Stimulated activated naive CD8-positive, alpha-beta T cell treated with anti-CD3 and anti-CD28 coated beads, Interleukin-15, amount 100 ng/mL, for 72 hours (primary cell): ENCODE measurements around the gene TEX11.
"Not testable (repeated sequence)": the region's sequence is repeated elsewhere in the genome, so short reads cannot be mapped to it uniquely, and the experiment has no call there.

Source experiments
- ATAC-seq: fragments of 150-1000 bp; cut with Tn5 transposase; 2 replicates; pipeline ENCODE4 v1.10.0; 2021; ENCODE audit warnings: mild to moderate bottlenecking, moderate library complexity
- DNase-seq, 2 donors: peaks; one replicate each; pipeline ENCODE4 v3.0.0; 2021 to 2022
- H3K27ac Mint-ChIP-seq, 2 donors: one replicate each; pipeline ENCODE4 v1.8.0; 2022; ENCODE audit warnings: mild to moderate bottlenecking in 2 of 2, mixed read lengths in 2 of 2, moderate library complexity in 2 of 2
- H3K27me3 Mint-ChIP-seq: one replicate; pipeline ENCODE4 v1.8.0; 2022; ENCODE audit warnings: mixed read lengths
- H3K4me1 Mint-ChIP-seq: one replicate; pipeline ENCODE4 v1.8.0; 2022; ENCODE audit warnings: mild to moderate bottlenecking, mixed read lengths
- H3K4me3 Mint-ChIP-seq, 2 donors: one replicate each; pipeline ENCODE4 v1.8.0; 2022; ENCODE audit warnings: mild to moderate bottlenecking in 2 of 2, mixed read lengths in 2 of 2, moderate library complexity in 1 of 2
- H3K9me3 Mint-ChIP-seq, 2 donors: one replicate each; pipeline ENCODE4 v1.8.0; 2022; ENCODE audit warnings: mixed read lengths in 2 of 2

Gene TEX11

GRCh38 chrX:70672326-70672725 lies 236.2 kb downstream of the TEX11 start:
- Mint-ChIP-seq H3K27me3 (no peaks in the 10 kb centered on the region), H3K4me3 (peak overlapping the region in 1 of 2 donors; percentile 29), H3K27ac (peak overlapping the region in 1 of 2 donors; percentile 65), H3K9me3 (peaks cover 5 to 10% of the 10 kb centered on the region in 2 donors), H3K4me1 (peaks cover 17% of the 10 kb centered on the region)
- ATAC-seq (peak; percentile 58), DNase-seq (no peak)

- H3K9me3 Mint-ChIP-seq = peaks cover 4% of the 10 kb centered on the region in 2 donors
- no peak overlapping the region for H3K27ac Mint-ChIP-seq
- no peak overlapping the region for H3K4me3 Mint-ChIP-seq
- ATAC-seq = no peak
- DNase-seq = no peak
- no peaks in the 10 kb centered on the region for H3K27me3 Mint-ChIP-seq
- H3K4me1 Mint-ChIP-seq = peaks cover 10% of the 10 kb centered on the region
Measured at GRCh38 chrX:70669120-70669519, 239.4 kb downstream of the TEX11 start.

GRCh38 chrX:70664726-70665125 lies 243.8 kb downstream of the TEX11 start:
- Mint-ChIP-seq H3K9me3 (no peaks in the 10 kb centered on the region), H3K4me3 (no peak overlapping the region), H3K27ac (no peak overlapping the region), H3K4me1 (no peaks in the 10 kb centered on the region), H3K27me3 (peaks cover 7% of the 10 kb centered on the region)
- no peak for DNase-seq
- peak; percentile 71 for ATAC-seq

- H3K4me3 Mint-ChIP-seq, H3K4me1 Mint-ChIP-seq, ATAC-seq: not testable (repeated sequence)
Measured at GRCh38 chrX:70661124-70661523, 247.4 kb downstream of the TEX11 start.

GRCh38 chrX:70657546-70657945 lies 251.0 kb downstream of the TEX11 start:
- not testable (repeated sequence) for H3K9me3 Mint-ChIP-seq, H3K4me3 Mint-ChIP-seq, H3K27me3 Mint-ChIP-seq, ATAC-seq, H3K27ac Mint-ChIP-seq, DNase-seq
- H3K4me1 Mint-ChIP-seq = peaks cover 10% of the 10 kb centered on the region

More at GRCh38 chrX:70661124-70661523, 247.4 kb downstream of the TEX11 start:
- not testable (repeated sequence) for H3K27ac Mint-ChIP-seq, H3K9me3 Mint-ChIP-seq, DNase-seq, H3K27me3 Mint-ChIP-seq

GRCh38 chrX:70656304-70656703 lies 252.2 kb downstream of the TEX11 start:
- H3K27me3 Mint-ChIP-seq = no peaks in the 10 kb centered on the region
- H3K4me3 Mint-ChIP-seq = peak overlapping the region; percentile 22 to 66
- peak; percentile 77 for ATAC-seq
- H3K27ac Mint-ChIP-seq = peak overlapping the region; percentile 27 to 96
- DNase-seq = no peak
- H3K4me1 Mint-ChIP-seq = peaks cover 10% of the 10 kb centered on the region
- H3K9me3 Mint-ChIP-seq = no peaks in the 10 kb centered on the region

- not testable (repeated sequence) for H3K27ac Mint-ChIP-seq, H3K27me3 Mint-ChIP-seq, H3K4me3 Mint-ChIP-seq, H3K4me1 Mint-ChIP-seq, H3K9me3 Mint-ChIP-seq, DNase-seq, ATAC-seq
Measured at GRCh38 chrX:70647910-70648309, 260.6 kb downstream of the TEX11 start.

GRCh38 chrX:70636218-70636617 lies 272.3 kb downstream of the TEX11 start:
- H3K4me3 Mint-ChIP-seq = no peak overlapping the region
- H3K27ac Mint-ChIP-seq = no peak overlapping the region
- H3K9me3 Mint-ChIP-seq = no peaks in the 10 kb centered on the region
- ATAC-seq (no peak), DNase-seq (no peak)
- no peaks in the 10 kb centered on the region for H3K27me3 Mint-ChIP-seq
- no peaks in the 10 kb centered on the region for H3K4me1 Mint-ChIP-seq

GRCh38 chrX:70635669-70636068 lies 272.8 kb downstream of the TEX11 start:
- Mint-ChIP-seq H3K4me3 (no peak overlapping the region), H3K27ac (no peak overlapping the region), H3K9me3 (no peaks in the 10 kb centered on the region), H3K27me3 (no peaks in the 10 kb centered on the region), H3K4me1 (no peaks in the 10 kb centered on the region)
- ATAC-seq (no peak), DNase-seq (no peak)

- Mint-ChIP-seq H3K4me1 (no peaks in the 10 kb centered on the region), H3K27me3 (no peaks in the 10 kb centered on the region), H3K9me3 (no peaks in the 10 kb centered on the region), H3K27ac (no peak overlapping the region), H3K4me3 (no peak overlapping the region)
- no peak for DNase-seq
- ATAC-seq = no peak
Measured at GRCh38 chrX:70635227-70635626, 273.3 kb downstream of the TEX11 start.

GRCh38 chrX:70621743-70622142 lies 286.8 kb downstream of the TEX11 start:
- no peaks in the 10 kb centered on the region for H3K4me1 Mint-ChIP-seq
- no peak overlapping the region for H3K27ac Mint-ChIP-seq
- no peak overlapping the region for H3K4me3 Mint-ChIP-seq
- H3K9me3 Mint-ChIP-seq = no peaks in the 10 kb centered on the region
- DNase-seq (no peak), ATAC-seq (no peak)
- H3K27me3 Mint-ChIP-seq = peaks cover 8% of the 10 kb centered on the region

- Mint-ChIP-seq H3K4me3 (no peak overlapping the region), H3K9me3 (no peaks in the 10 kb centered on the region), H3K27ac (no peak overlapping the region), H3K27me3 (peaks cover 8% of the 10 kb centered on the region), H3K4me1 (no peaks in the 10 kb centered on the region)
- DNase-seq (no peak), ATAC-seq (no peak)
Measured at GRCh38 chrX:70618467-70618866, 290.0 kb downstream of the TEX11 start.

GRCh38 chrX:70613295-70613694 lies 295.2 kb downstream of the TEX11 start:
- Mint-ChIP-seq H3K27me3 (peaks cover 18% of the 10 kb centered on the region), H3K9me3 (no peaks in the 10 kb centered on the region), H3K4me1 (peaks cover 7% of the 10 kb centered on the region), H3K4me3 (no peak overlapping the region), H3K27ac (no peak overlapping the region)
- ATAC-seq (no peak), DNase-seq (no peak)

GRCh38 chrX:70605352-70605751 lies 303.2 kb downstream of the TEX11 start:
- ATAC-seq (no peak), DNase-seq (no peak)
- Mint-ChIP-seq H3K4me1 (peaks cover 7% of the 10 kb centered on the region), H3K27me3 (peaks cover 10% of the 10 kb centered on the region), H3K9me3 (no peaks in the 10 kb centered on the region), H3K4me3 (no peak overlapping the region), H3K27ac (no peak overlapping the region)

- Mint-ChIP-seq H3K27me3 (peaks cover 6% of the 10 kb centered on the region), H3K4me3 (peak overlapping the region in 1 of 2 donors; percentile 19), H3K27ac (peak overlapping the region; percentile 68 to 88), H3K4me1 (peaks cover 13% of the 10 kb centered on the region), H3K9me3 (peaks cover 6 to 21% of the 10 kb centered on the region in 2 donors)
- ATAC-seq (peak; percentile 100), DNase-seq (peak; percentile 29 to 49)
Measured at GRCh38 chrX:70592091-70592490, 316.4 kb downstream of the TEX11 start.

GRCh38 chrX:70587158-70587557 lies 321.4 kb downstream of the TEX11 start:
- not testable (repeated sequence) for H3K4me3 Mint-ChIP-seq, DNase-seq, H3K27ac Mint-ChIP-seq, ATAC-seq, H3K4me1 Mint-ChIP-seq, H3K27me3 Mint-ChIP-seq
- H3K9me3 Mint-ChIP-seq = peaks cover 4 to 13% of the 10 kb centered on the region in 2 donors

GRCh38 chrX:70577442-70577841 lies 331.1 kb downstream of the TEX11 start:
- Mint-ChIP-seq H3K4me3 (no peak overlapping the region), H3K4me1 (no peaks in the 10 kb centered on the region), H3K9me3 (peaks cover 0 to 11% of the 10 kb centered on the region in 2 donors), H3K27me3 (peaks cover 19% of the 10 kb centered on the region), H3K27ac (no peak overlapping the region)
- ATAC-seq (no peak), DNase-seq (no peak)
